K562 (cell line): Measurements from ENCODE around the gene PARD6B. TPM values are rescaled to one million over a fixed set of nuclear protein-coding genes. Genes with fewer than 3 reads are reported as not detected.

Experiments
- ATAC-seq: fragments of 200-7000 bp; cut with Tn5 transposase; 3 replicates; pipeline ENCODE4 v1.9.1; 2020; ENCODE audit warnings: moderate library complexity
- BruUV-seq: library from RNA; stranded (reverse); fragments of 400-500 nt; replicated peaks from 2 replicates; lab custom pipeline; 2021; lab: Mats Ljungman, UMichigan
- CTCF ChIA-PET: fragments of 300-600 bp; formaldehyde crosslinking; extraction: SDS; loops from one replicate; lab custom pipeline; 2021; ENCODE audit warnings: low intra/inter-chr PET ratio; lab: Yijun Ruan, JAX
- POLR2A ChIA-PET: fragments of 300-600, 350-650 bp; sonication (Branson Sonifier 250); formaldehyde crosslinking; extraction: SDS; loops from one replicate; lab custom pipeline; 2021; ENCODE audit warnings: antibody characterized with exemption, inconsistent platforms; lab: Yijun Ruan, JAX
- DNase-seq, 4 experiments: peaks; one replicate each; pipeline versions ENCODE4 v3.0.0 to v3.0.0-alpha.2; 2011 to 2018; ENCODE audit warnings: low spot score in 3 of 4, mixed read lengths in 3 of 4; ENCODE audit errors: extremely low read depth in 1 of 4
- FAIRE-seq: peaks from 2 replicates; lab custom pipeline; 2011; peaks lifted over from hg19 to GRCh38; lab: Jason Lieb, UNC
- H2AFZ ChIP-seq: 2 replicates; pipeline ENCODE4 v1.6.0; 2011; ENCODE audit warnings: low read depth, low read length, control low read depth, inconsistent platforms
- H3K27ac ChIP-seq: fragments of 200-600 bp; 3 replicates; pipeline ENCODE4 v1.8.0; 2011; ENCODE audit warnings: low read depth, mild to moderate bottlenecking, control low read depth, inconsistent platforms, low read length, moderate library complexity, mixed read lengths; ENCODE audit errors: extremely low read depth
- H3K27me3 ChIP-seq, 2 experiments: fragments of 300-600 bp in 1 of 2; 2 replicates in 1 of 2; 3 replicates in 1 of 2; pipeline versions ENCODE4 v1.6.0 to v1.8.0; 2011; ENCODE audit warnings: inconsistent platforms in 2 of 2, low read length in 2 of 2, mild to moderate bottlenecking in 1 of 2, mixed read lengths in 1 of 2, moderate library complexity in 1 of 2; ENCODE audit not compliant: control insufficient read depth in 2 of 2, insufficient read depth in 2 of 2
- H3K36me3 ChIP-seq: fragments of 300-600 bp; 3 replicates; pipeline ENCODE4 v1.8.0; 2011; ENCODE audit warnings: mild to moderate bottlenecking, low read length, inconsistent platforms; ENCODE audit not compliant: control insufficient read depth, insufficient read depth
- H3K4me1 ChIP-seq, 2 experiments: fragments of 200-600 bp in 1 of 2; replicated peaks in 1 of 2; 2 replicates in 1 of 2; 3 replicates in 1 of 2; pipeline versions ENCODE4 v1.5.1 to v1.8.0; 2011; ENCODE audit warnings: inconsistent platforms in 2 of 2, low read length in 2 of 2, mild to moderate bottlenecking in 1 of 2, mixed read lengths in 1 of 2, moderate library complexity in 1 of 2; ENCODE audit not compliant: control insufficient read depth in 2 of 2, insufficient read depth in 2 of 2
- H3K4me2 ChIP-seq: 2 replicates; pipeline ENCODE4 v1.6.1; 2011; ENCODE audit warnings: low read length, control low read depth, inconsistent platforms, mixed read lengths; ENCODE audit not compliant: insufficient read depth
- H3K4me3 ChIP-seq: fragments of 200-600 bp; sonication (generic), shearing (Covaris generic); 2 replicates; pipeline ENCODE4 v1.5.1; 2016; ENCODE audit warnings: control low read depth, inconsistent platforms
- H3K79me2 ChIP-seq: fragments of 200-600 bp; 3 replicates; pipeline ENCODE4 v1.8.0; 2011; ENCODE audit warnings: low read length, inconsistent platforms; ENCODE audit not compliant: control insufficient read depth, insufficient read depth
- H3K9ac ChIP-seq, 2 experiments: 2 replicates each; pipeline versions ENCODE4 v1.6.0 to v1.6.1; 2011; ENCODE audit warnings: low read depth in 2 of 2, low read length in 2 of 2, control low read depth in 1 of 2, inconsistent platforms in 1 of 2, mild to moderate bottlenecking in 1 of 2, mixed read lengths in 1 of 2; ENCODE audit not compliant: insufficient read depth in 1 of 2
- H3K9me1 ChIP-seq: one replicate; pipeline ENCODE4 v1.6.0; 2011; ENCODE audit warnings: inconsistent platforms, mild to moderate bottlenecking, low read length, moderate library complexity; ENCODE audit not compliant: control insufficient read depth, insufficient read depth
- H3K9me3 ChIP-seq: replicated peaks from 2 replicates; pipeline ENCODE4 v1.5.1; 2011; ENCODE audit warnings: low read depth, low read length, inconsistent platforms; ENCODE audit not compliant: control insufficient read depth, insufficient read depth
- H4K20me1 ChIP-seq: replicated peaks from 2 replicates; pipeline ENCODE4 v1.6.1; 2011; ENCODE audit warnings: low read length, inconsistent platforms, mixed read lengths; ENCODE audit not compliant: control insufficient read depth, insufficient read depth
- SAFB2 ChIP-seq: fragments of 200-400 bp; formaldehyde crosslinking; IDR thresholded peaks from 2 replicates; pipeline ENCODE4 v1.6.1; 2018; ENCODE audit warnings: borderline replicate concordance, low read length, low read depth, moderate library complexity; ENCODE audit not compliant: severe bottlenecking
- ZBTB11 ChIP-seq, 3 experiments: fragments of 200-800 bp in 1 of 3; fragments of 250-450 bp in 1 of 3; fragments of 450-650 bp in 1 of 3; sonication (Bioruptor Pico) in 1 of 3; sonication (Bioruptor generic) in 1 of 3; formaldehyde crosslinking in 1 of 3; IDR thresholded peaks; 2 replicates each; pipeline versions ENCODE4 v1.6.1 to v1.8.0; 2016 to 2022; ENCODE audit warnings: mild to moderate bottlenecking in 2 of 3, missing genetic modification characterization in 2 of 3, missing compliant biosample characterization in 1 of 3, moderate library complexity in 1 of 3
- WGBS: fragments of 100-300 bp; shearing (Covaris generic); methylation state at CpG from one replicate; pipeline ENCODE4 v1.1.6; 2016; ENCODE audit warnings: low coverage, mixed read lengths; ENCODE audit not compliant: insufficient coverage; ENCODE audit errors: missing lambda C conversion rate; 5-methylcytosine and 5-hydroxymethylcytosine counted together
- in situ Hi-C: fragments of 300-500 bp; cut with MboI; formaldehyde crosslinking; loops from 4 replicates; pipeline ENCODE4 v1.15.0; 2018; ENCODE audit warnings: inconsistent platforms, mixed read lengths
- intact Hi-C: fragments of 100-400 bp; cut with micrococcal nuclease; formaldehyde crosslinking; loops from 2 replicates; pipeline ENCODE4 v1.14.2; 2022
- polyA plus RNA-seq, 8 experiments: library from polyadenylated mRNA; depleted of rRNA in 4 of 8; stranded (reverse) in 5 of 8; unstranded in 3 of 8; fragments of >200 nt; fragmentation: Nextera tagmentation in 2 of 8; fragmentation: Illumina TruSeq in 1 of 8; extraction: Ambion mirVana in 2 of 8; extraction: Trizol in 1 of 8; gene quantifications; 2 replicates each; pipeline versions ENCODE4 v1.2.1 to v1.2.3, GENCODE V29; 2011 to 2014; ENCODE audit warnings: inconsistent platforms in 1 of 8, missing spikeins in 1 of 8
- total RNA-seq, 7 experiments: library from RNA; depleted of rRNA in 6 of 7; stranded (reverse); fragments of >200 nt in 6 of 7; fragmentation: Illumina TruSeq in 2 of 7; extraction: Trizol in 2 of 7; gene quantifications; 2 replicates each; pipeline versions ENCODE4 v1.2.1 to v1.2.3, GENCODE V29; 2011 to 2021; ENCODE audit warnings: low replicate concordance in 1 of 7
- TF ChIP-seq, protein P1 (sequence below): fragments of 450-650 bp; formaldehyde crosslinking; conservative IDR thresholded peaks from 2 replicates; pipeline ENCODE4 v1.4.0; 2022; ENCODE audit warnings: mild to moderate bottlenecking, missing genetic modification characterization

Gene PARD6B
- total and polyA plus RNA-seq, 9 of the 15 experiments (the other 6 are each of a cell fraction or from before 2014, with no cell fraction given), result 1.7 to 12.3 (median 5.5) TPM

DNA sequence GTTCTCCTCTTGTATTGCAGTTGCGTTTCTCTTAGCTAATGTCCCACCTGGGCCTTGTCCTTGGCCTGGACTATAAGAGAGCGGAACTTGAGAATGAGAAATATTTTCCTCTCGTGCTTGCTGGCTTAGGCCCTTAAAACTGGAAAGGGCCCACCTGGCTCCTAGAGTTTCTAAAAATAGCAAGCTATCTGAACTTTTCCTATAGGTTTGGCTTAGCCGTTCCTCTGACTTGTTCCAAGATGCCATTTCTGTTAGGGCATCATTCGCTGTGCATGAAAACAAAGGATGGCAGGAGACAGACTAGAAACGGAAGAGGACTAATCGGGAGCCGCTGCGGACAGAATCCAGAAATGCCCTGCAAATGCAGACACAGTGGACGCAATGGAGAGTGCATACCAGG is 44.6 kb upstream of the PARD6B start:
- Histone ChIP-seq H3K4me1 (peaks cover 19 to 28% of the 10 kb centered on the region in 2 experiments), H3K9ac (peak overlapping the region in 1 of 2 experiments; percentile 71; a peak in 1 of 4 replicates), H3K9me3 (no peaks in the 10 kb centered on the region), H3K27ac (no peak overlapping the region), H3K4me2 (no peak overlapping the region), H3K9me1 (no peaks in the 10 kb centered on the region), H2AFZ (no peak overlapping the region), H3K36me3 (peaks cover 63% of the 10 kb centered on the region), H3K4me3 (no peak overlapping the region), H3K79me2 (peaks cover 84% of the 10 kb centered on the region)
- intact Hi-C loops (no loop called here), in situ Hi-C loops (no loop called here)
- ATAC-seq (no peak), FAIRE-seq (no peak), DNase-seq (no peak)
- ChIA-PET POLR2A (interaction anchor here (0.9 kb wide), 1 partner anchor 10 kb away, joined by 4 read pairs; no protein-coding TSS in a partner anchor), CTCF (no interaction called here)
- no TSS peak for BruUV-seq
- 96% methylated on average over 10 of the region's 10 CpGs for WGBS
- TF ChIP-seq SAFB2, result no peak
- TF ChIP-seq ZBTB11 (CRISPR knock-in tag; IDR thresholded peaks at IDR 0.05), result peak in 1 of 3 experiments; percentile 87; a peak in 2 of 6 replicates
- TF ChIP-seq, protein P1, sequence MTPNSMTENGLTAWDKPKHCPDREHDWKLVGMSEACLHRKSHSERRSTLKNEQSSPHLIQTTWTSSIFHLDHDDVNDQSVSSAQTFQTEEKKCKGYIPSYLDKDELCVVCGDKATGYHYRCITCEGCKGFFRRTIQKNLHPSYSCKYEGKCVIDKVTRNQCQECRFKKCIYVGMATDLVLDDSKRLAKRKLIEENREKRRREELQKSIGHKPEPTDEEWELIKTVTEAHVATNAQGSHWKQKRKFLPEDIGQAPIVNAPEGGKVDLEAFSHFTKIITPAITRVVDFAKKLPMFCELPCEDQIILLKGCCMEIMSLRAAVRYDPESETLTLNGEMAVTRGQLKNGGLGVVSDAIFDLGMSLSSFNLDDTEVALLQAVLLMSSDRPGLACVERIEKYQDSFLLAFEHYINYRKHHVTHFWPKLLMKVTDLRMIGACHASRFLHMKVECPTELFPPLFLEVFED (CRISPR knock-in tag), result no peak
- TF ChIP-seq, all 486 proteins: peak for 1
- Histone ChIP-seq H4K20me1 (0 out of 2 replicates have a peak, but pooled peaks cover 2% of the 10 kb centered on the region), H3K27me3 (no peaks in the 10 kb centered on the region)
